GM23248 (cell line): ENCODE results near the gene CYP4F12.

ENCODE experiments used
- EZH2 ChIP-seq: fragments of 200-600 bp; sonication (generic); IDR thresholded peaks from 2 replicates; pipeline ENCODE4 v1.6.1; 2018; ENCODE audit warnings: antibody characterized with exemption, mild to moderate bottlenecking; ENCODE audit not compliant: insufficient read depth, poor library complexity, severe bottlenecking
- EZH2phosphoT487 ChIP-seq: fragments of 200-600 bp; sonication (generic); IDR thresholded peaks from 2 replicates; pipeline ENCODE4 v1.6.1; 2018; ENCODE audit warnings: antibody characterized with exemption, moderate library complexity, mild to moderate bottlenecking, low read depth; ENCODE audit not compliant: insufficient read depth

GRCh38 chr19:15633082-15633835 lies 39.6 kb upstream of the CYP4F12 start:
- TF ChIP-seq EZH2 (no peak), EZH2phosphoT487 (no peak)
